T-cell (primary cell): ENCODE measurements around the gene CTNND2. TPM values are rescaled to one million over a fixed set of nuclear protein-coding genes. Genes with fewer than 3 reads are reported as not detected.

Experiments
- ATAC-seq, 4 experiments: fragments of 200-7000 bp in 3 of 4; fragments of 150-1000 bp in 1 of 4; cut with Tn5 transposase; replicated peaks in 1 of 4; 1 replicate in 3 of 4; 2 replicates in 1 of 4; pipeline ENCODE4 v1.10.0; 2021; ENCODE audit warnings: moderate library complexity in 3 of 4, mild to moderate bottlenecking in 2 of 4, moderate number of reproducible peaks in 1 of 4
- CTCF ChIA-PET, 2 donors: fragments of 300-600 bp; sonication (Branson Sonifier 250); formaldehyde crosslinking; loops; one replicate each; lab custom pipeline; 2022; ENCODE audit warnings: antibody characterized with exemption in 2 of 2; lab: Charles Lee
- POLR2A ChIA-PET, 2 donors: fragments of 300-600 bp; sonication (Branson Sonifier 250); formaldehyde crosslinking; loops; one replicate each; lab custom pipeline; 2022; ENCODE audit warnings: antibody characterized with exemption in 2 of 2; lab: Charles Lee
- DNase-seq, 35 experiments: peaks; one replicate each; pipeline versions ENCODE4 v3.0.0 to v3.0.0-alpha.2; 2013 to 2023
- H3K27ac ChIP-seq: one replicate; pipeline ENCODE4 v1.5.1; 2013; ENCODE audit warnings: low read length
- H3K27me3 ChIP-seq, 2 experiments: replicated peaks in 1 of 2; 1 replicate in 1 of 2; 2 replicates in 1 of 2; pipeline versions ENCODE4 v1.6.1 to v1.7.0; 2013; ENCODE audit warnings: low read length in 1 of 2, mixed read lengths in 1 of 2; ENCODE audit not compliant: control insufficient read depth in 2 of 2, insufficient read depth in 2 of 2; ENCODE audit errors: extremely low read depth in 1 of 2
- H3K36me3 ChIP-seq, 2 donors: 1 replicate in 1 of 2; 2 replicates in 1 of 2; pipeline versions ENCODE4 v1.6.1 to v1.7.0; 2013; ENCODE audit warnings: low read length in 1 of 2; ENCODE audit not compliant: control insufficient read depth in 2 of 2, insufficient read depth in 1 of 2; ENCODE audit errors: extremely low read depth in 1 of 2
- H3K4me1 ChIP-seq, 2 experiments: 1 replicate in 1 of 2; 2 replicates in 1 of 2; pipeline versions ENCODE4 v1.6.1 to v1.7.0; 2013; ENCODE audit warnings: low read length in 2 of 2, mixed read lengths in 1 of 2; ENCODE audit not compliant: insufficient read depth in 2 of 2, control insufficient read depth in 1 of 2; ENCODE audit errors: extremely low read depth in 1 of 2
- H3K4me3 ChIP-seq, 2 donors: 1 replicate in 1 of 2; 2 replicates in 1 of 2; pipeline versions ENCODE4 v1.5.1 to v1.7.0; 2013; ENCODE audit warnings: mild to moderate bottlenecking in 2 of 2, low read length in 1 of 2, moderate library complexity in 1 of 2; ENCODE audit not compliant: control insufficient read depth in 1 of 2; ENCODE audit errors: extremely low read depth in 1 of 2
- H3K9me3 ChIP-seq: 2 replicates; pipeline ENCODE4 v1.7.0; 2013
- H3K27ac Mint-ChIP-seq, 2 donors: one replicate each; pipeline ENCODE4 v1.8.0; 2020 to 2021; ENCODE audit warnings: mild to moderate bottlenecking in 2 of 2, mixed read lengths in 2 of 2
- H3K27me3 Mint-ChIP-seq, 2 donors: one replicate each; pipeline ENCODE4 v1.8.0; 2021 to 2022; ENCODE audit warnings: mixed read lengths in 2 of 2
- H3K36me3 Mint-ChIP-seq: one replicate; pipeline ENCODE4 v1.8.0; 2021; ENCODE audit warnings: mixed read lengths
- H3K4me1 Mint-ChIP-seq, 3 donors: one replicate each; pipeline ENCODE4 v1.8.0; 2020 to 2022; ENCODE audit warnings: mixed read lengths in 3 of 3, mild to moderate bottlenecking in 1 of 3
- H3K4me3 Mint-ChIP-seq, 3 donors: one replicate each; pipeline ENCODE4 v1.8.0; 2020 to 2022; ENCODE audit warnings: mild to moderate bottlenecking in 3 of 3, mixed read lengths in 3 of 3, moderate library complexity in 3 of 3
- H3K9me3 Mint-ChIP-seq, 3 donors: one replicate each; pipeline ENCODE4 v1.8.0; 2020 to 2022; ENCODE audit warnings: mixed read lengths in 3 of 3
- WGBS: methylation state at CpG from one replicate; pipeline ENCODE4 v1.1.5; 2013; ENCODE audit warnings: missing lambda C conversion rate; ENCODE audit not compliant: insufficient coverage; 5-methylcytosine and 5-hydroxymethylcytosine counted together
- total RNA-seq, 35 experiments: library from RNA in 6 of 35; stranded (reverse) in 6 of 35; fragments of 120-200 nt in 1 of 35; gene quantifications; one replicate each; pipeline versions ENCODE4 v1.2.1 to v1.2.4 and lab custom pipeline; 2013 to 2026

Gene CTNND2
- total RNA-seq, 5 donors from 2014 or later (not counting 1 experiment from before 2014, with no cell fraction given): 0.22 TPM; not detected in 4

- Histone ChIP-seq H3K27me3 (no peaks in the 10 kb centered on the region), H3K36me3 (no peaks in the 10 kb centered on the region), H3K27ac (no peak overlapping the region), H3K4me1 (no peaks in the 10 kb centered on the region), H3K4me3 (no peak overlapping the region), H3K9me3 (no peaks in the 10 kb centered on the region)
- no CpG with 5 or more reads among the region's 2 CpGs for WGBS
- ChIA-PET CTCF (no interaction called here), POLR2A (no interaction called here)
- H3K36me3 Mint-ChIP-seq: no peaks in the 10 kb centered on the region
- H3K9me3 Mint-ChIP-seq: no peaks in the 10 kb centered on the region
- no peak for DNase-seq
- peaks cover 0 to 4% of the 10 kb centered on the region in 2 donors for H3K27me3 Mint-ChIP-seq
- no peaks in the 10 kb centered on the region for H3K4me1 Mint-ChIP-seq
- H3K27ac Mint-ChIP-seq: no peak overlapping the region
- ATAC-seq: no peak
- H3K4me3 Mint-ChIP-seq: no peak overlapping the region
Observed at GRCh38 chr5:11302663-11303062, 601.6 kb downstream of the CTNND2 start.

GRCh38 chr5:11301171-11301570 is 603.1 kb downstream of the CTNND2 start:
- Mint-ChIP-seq H3K9me3 (no peaks in the 10 kb centered on the region), H3K27ac (no peak overlapping the region), H3K27me3 (peaks cover 0 to 4% of the 10 kb centered on the region in 2 donors), H3K4me1 (no peaks in the 10 kb centered on the region), H3K4me3 (no peak overlapping the region), H3K36me3 (no peaks in the 10 kb centered on the region)
- Histone ChIP-seq H3K9me3 (no peaks in the 10 kb centered on the region), H3K4me3 (no peak overlapping the region), H3K27me3 (no peaks in the 10 kb centered on the region), H3K36me3 (no peaks in the 10 kb centered on the region), H3K27ac (no peak overlapping the region), H3K4me1 (no peaks in the 10 kb centered on the region)
- ATAC-seq (no peak), DNase-seq (no peak)
- ChIA-PET POLR2A (no interaction called here), CTCF (no interaction called here)
- 94% methylated on average over 3 of the region's 9 CpGs for WGBS

- Histone ChIP-seq H3K4me1 (no peaks in the 10 kb centered on the region), H3K9me3 (no peaks in the 10 kb centered on the region), H3K27me3 (no peaks in the 10 kb centered on the region), H3K36me3 (no peaks in the 10 kb centered on the region), H3K4me3 (no peak overlapping the region), H3K27ac (no peak overlapping the region)
- ChIA-PET POLR2A (no interaction called here), CTCF (no interaction called here)
- H3K4me3 Mint-ChIP-seq: no peak overlapping the region
- peaks cover 0 to 4% of the 10 kb centered on the region in 2 donors for H3K27me3 Mint-ChIP-seq
- DNase-seq: no peak
- no peak for ATAC-seq
- 40% methylated on average over 1 of the region's 5 CpGs for WGBS
- H3K4me1 Mint-ChIP-seq: no peaks in the 10 kb centered on the region
- H3K27ac Mint-ChIP-seq: no peak overlapping the region
- no peaks in the 10 kb centered on the region for H3K9me3 Mint-ChIP-seq
- no peaks in the 10 kb centered on the region for H3K36me3 Mint-ChIP-seq
Observed at GRCh38 chr5:11300736-11301135, 603.5 kb downstream of the CTNND2 start.

GRCh38 chr5:11298877-11299276 is 605.4 kb downstream of the CTNND2 start:
- no peaks in the 10 kb centered on the region for H3K27me3 ChIP-seq
- no peak overlapping the region for H3K27ac ChIP-seq
- Mint-ChIP-seq H3K9me3 (peaks cover 0 to 3% (median 0%) of the 10 kb centered on the region in 3 donors), H3K27me3 (no peaks in the 10 kb centered on the region), H3K4me3 (no peak overlapping the region), H3K27ac (no peak overlapping the region), H3K36me3 (no peaks in the 10 kb centered on the region), H3K4me1 (no peaks in the 10 kb centered on the region)
- POLR2A ChIA-PET: interaction anchor here in 1 of 2 donors (0.6 kb wide), 1 partner anchor 22 kb away, joined by 3 read pairs; no protein-coding TSS in a partner anchor
- H3K9me3 ChIP-seq: no peaks in the 10 kb centered on the region
- WGBS: no CpG with 5 or more reads among the region's 4 CpGs
- H3K36me3 ChIP-seq: no peaks in the 10 kb centered on the region
- ATAC-seq (no peak), DNase-seq (no peak)
- no peak overlapping the region for H3K4me3 ChIP-seq
- CTCF ChIA-PET: interaction anchor here in 1 of 2 donors (0.6 kb wide), 1 partner anchor 23 kb away, joined by 3 read pairs; no protein-coding TSS in a partner anchor
- no peaks in the 10 kb centered on the region for H3K4me1 ChIP-seq

- WGBS: no CpG with 5 or more reads among the region's 2 CpGs
- CTCF ChIA-PET: no interaction called here
- ATAC-seq (no peak), DNase-seq (no peak)
- Histone ChIP-seq H3K4me3 (no peak overlapping the region), H3K4me1 (no peaks in the 10 kb centered on the region), H3K36me3 (no peaks in the 10 kb centered on the region), H3K9me3 (no peaks in the 10 kb centered on the region), H3K27me3 (peaks cover 0 to 3% of the 10 kb centered on the region in 2 experiments), H3K27ac (no peak overlapping the region)
- H3K4me1 Mint-ChIP-seq: no peaks in the 10 kb centered on the region
- H3K9me3 Mint-ChIP-seq: peaks cover 0 to 3% (median 0%) of the 10 kb centered on the region in 3 donors
- no peak overlapping the region for H3K27ac Mint-ChIP-seq
- peaks cover 3% of the 10 kb centered on the region in 2 donors for H3K27me3 Mint-ChIP-seq
- H3K4me3 Mint-ChIP-seq: no peak overlapping the region
- POLR2A ChIA-PET: no interaction called here
- no peaks in the 10 kb centered on the region for H3K36me3 Mint-ChIP-seq
Observed at GRCh38 chr5:11293523-11293922, 610.7 kb downstream of the CTNND2 start.

- Mint-ChIP-seq H3K36me3 (no peaks in the 10 kb centered on the region), H3K4me3 (no peak overlapping the region), H3K9me3 (peaks cover 0 to 3% (median 0%) of the 10 kb centered on the region in 3 donors), H3K27ac (no peak overlapping the region), H3K4me1 (no peaks in the 10 kb centered on the region), H3K27me3 (peaks cover 3% of the 10 kb centered on the region in 2 donors)
- Histone ChIP-seq H3K9me3 (no peaks in the 10 kb centered on the region), H3K4me1 (no peaks in the 10 kb centered on the region), H3K4me3 (no peak overlapping the region), H3K36me3 (no peaks in the 10 kb centered on the region), H3K27me3 (peaks cover 0 to 3% of the 10 kb centered on the region in 2 experiments), H3K27ac (no peak overlapping the region)
- no peak for DNase-seq
- ChIA-PET CTCF (no interaction called here), POLR2A (no interaction called here)
- WGBS: no CpG with 5 or more reads among the region's 1 CpG
- no peak for ATAC-seq
Observed at GRCh38 chr5:11292648-11293356, 611.4 kb downstream of the CTNND2 start.
